ENCODE data around the gene ZNF853.

The ZNF853 gene

GRCh38 chr7:6589151-6589828, 26.1 kb upstream of the ZNF853 start:
- H3K4me3 Mint-ChIP-seq, result peak overlapping the region; percentile 66
- DNase-seq, result no peak
- no peaks in the 10 kb centered on the region for H3K27me3 Mint-ChIP-seq
- peak overlapping the region; percentile 66 for H3K27ac Mint-ChIP-seq
- H3K36me3 Mint-ChIP-seq (ENCODE audit: low read depth), result peaks cover 82% of the 10 kb centered on the region
- no peaks in the 10 kb centered on the region for H3K9me3 Mint-ChIP-seq
- peaks cover 27% of the 10 kb centered on the region for H3K4me1 Mint-ChIP-seq (ENCODE audit: low read depth)

- Mint-ChIP-seq H3K27me3 (no peaks in the 10 kb centered on the region), H3K27ac (peak within 1 kb of the TSS; percentile 90), H3K9me3 (no peaks in the 10 kb centered on the region), H3K4me3 (peak within 1 kb of the TSS; percentile 89), H3K4me1 (ENCODE audit: low read depth) (peaks cover 28% of the 10 kb centered on the region), H3K36me3 (ENCODE audit: low read depth) (peaks cover 82% of the 10 kb centered on the region)
- peak; percentile 91 for DNase-seq
Observed at GRCh38 chr7:6589829-6590644, 25.4 kb upstream of the ZNF853 start, which contains the start of gene INTS15. TSS of gene INTS15 (plus strand) at chr7:6590021. CDS start at chr7:6590284, 263 bp downstream.

- H3K4me3 Mint-ChIP-seq, result peak overlapping the region; percentile 89
- peak overlapping the region; percentile 90 for H3K27ac Mint-ChIP-seq
- H3K36me3 Mint-ChIP-seq (ENCODE audit: low read depth), result peaks cover 84% of the 10 kb centered on the region
- no peak for DNase-seq
- H3K9me3 Mint-ChIP-seq, result no peaks in the 10 kb centered on the region
- H3K27me3 Mint-ChIP-seq, result no peaks in the 10 kb centered on the region
- H3K4me1 Mint-ChIP-seq (ENCODE audit: low read depth), result peaks cover 28% of the 10 kb centered on the region
Observed at GRCh38 chr7:6590645-6591110, 24.7 kb upstream of the ZNF853 start.

- H3K27ac Mint-ChIP-seq, result peak overlapping the region; percentile 4
- no peak for DNase-seq
- peaks cover 2% of the 10 kb centered on the region for H3K4me1 Mint-ChIP-seq (ENCODE audit: low read depth)
- no peaks in the 10 kb centered on the region for H3K27me3 Mint-ChIP-seq
- H3K9me3 Mint-ChIP-seq, result no peaks in the 10 kb centered on the region
- no peak overlapping the region for H3K4me3 Mint-ChIP-seq
- peaks cover 88% of the 10 kb centered on the region for H3K36me3 Mint-ChIP-seq (ENCODE audit: low read depth)
Observed at GRCh38 chr7:6600093-6600492, 15.3 kb upstream of the ZNF853 start.

- H3K4me1 Mint-ChIP-seq (ENCODE audit: low read depth), result peaks cover 2% of the 10 kb centered on the region
- H3K27me3 Mint-ChIP-seq, result no peaks in the 10 kb centered on the region
- no peak overlapping the region for H3K27ac Mint-ChIP-seq
- peaks cover 78% of the 10 kb centered on the region for H3K36me3 Mint-ChIP-seq (ENCODE audit: low read depth)
- no peaks in the 10 kb centered on the region for H3K9me3 Mint-ChIP-seq
- no peak for DNase-seq
- no peak overlapping the region for H3K4me3 Mint-ChIP-seq
Observed at GRCh38 chr7:6604458-6604857, 11.0 kb upstream of the ZNF853 start.

DNA sequence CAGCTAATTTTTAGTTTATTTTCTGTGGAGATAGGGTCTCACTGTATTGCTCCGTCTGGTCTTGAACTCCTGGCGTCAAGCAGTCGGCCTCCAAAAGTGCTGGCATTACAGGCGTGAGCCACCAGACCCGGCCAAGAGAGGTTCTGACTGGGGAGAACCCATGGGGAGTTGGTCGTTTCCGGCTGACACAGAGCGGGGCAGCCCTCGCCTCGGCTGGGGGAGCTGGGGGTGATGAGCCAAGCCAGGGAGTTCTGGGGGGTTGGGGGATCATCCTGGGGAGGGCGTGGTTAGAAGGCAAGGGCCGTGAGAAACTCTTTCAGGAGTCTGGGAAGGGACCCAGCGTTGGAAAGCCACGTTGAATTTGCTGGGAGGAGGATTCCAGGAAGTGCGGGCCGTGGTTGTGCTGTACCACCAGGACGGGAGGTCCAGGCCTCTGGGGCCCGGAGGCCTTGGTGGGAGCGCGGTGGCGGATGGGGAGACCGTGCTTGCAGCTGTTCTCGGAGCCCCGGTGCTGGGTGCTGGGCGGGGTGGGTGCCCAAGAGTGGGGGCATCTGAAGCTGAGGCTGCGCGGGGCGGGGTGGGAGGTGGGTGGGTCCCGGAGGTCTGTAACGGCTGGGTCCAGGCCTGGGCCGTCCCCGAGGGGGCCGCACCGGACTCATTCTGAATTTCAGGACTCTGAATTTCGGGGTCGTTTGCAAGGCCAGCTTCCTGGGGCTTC, 8.4 kb upstream of the ZNF853 start:
- H3K36me3 Mint-ChIP-seq (ENCODE audit: low read depth), result peaks cover 68% of the 10 kb centered on the region
- H3K27me3 Mint-ChIP-seq, result no peaks in the 10 kb centered on the region
- no peaks in the 10 kb centered on the region for H3K9me3 Mint-ChIP-seq
- no peak overlapping the region for H3K4me3 Mint-ChIP-seq
- peaks cover 2% of the 10 kb centered on the region for H3K4me1 Mint-ChIP-seq (ENCODE audit: low read depth)
- DNase-seq, result no peak
- H3K27ac Mint-ChIP-seq, result no peak overlapping the region

DNA sequence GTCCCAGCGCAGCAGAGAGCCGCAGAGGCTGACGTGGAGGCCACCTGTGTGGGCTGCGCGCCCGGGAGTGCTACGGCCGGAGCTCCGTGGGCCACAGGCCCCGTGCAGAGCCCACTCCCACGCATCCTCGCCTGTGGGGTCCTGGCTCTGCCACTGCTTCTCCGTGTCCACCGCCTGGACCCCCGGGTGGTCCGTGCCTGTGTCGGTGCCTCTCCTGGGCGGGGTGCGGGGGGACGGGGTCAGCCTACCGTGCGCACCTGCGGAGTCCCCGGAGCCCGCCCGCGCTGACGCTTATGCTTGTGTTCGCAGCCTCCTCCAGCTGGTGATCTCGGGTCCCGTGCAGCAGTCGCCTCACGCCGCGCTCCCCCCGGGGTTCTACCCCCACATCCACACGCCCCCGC, 7.8 kb upstream of the ZNF853 start:
- Mint-ChIP-seq H3K27ac (no peak overlapping the region), H3K4me3 (no peak overlapping the region), H3K4me1 (ENCODE audit: low read depth) (no peaks in the 10 kb centered on the region), H3K9me3 (no peaks in the 10 kb centered on the region), H3K27me3 (no peaks in the 10 kb centered on the region), H3K36me3 (ENCODE audit: low read depth) (peaks cover 62% of the 10 kb centered on the region)
- DNase-seq, result no peak

GRCh38 chr7:6608081-6608480, 7.3 kb upstream of the ZNF853 start:
- Mint-ChIP-seq H3K27ac (no peak overlapping the region), H3K4me1 (ENCODE audit: low read depth) (no peaks in the 10 kb centered on the region), H3K27me3 (no peaks in the 10 kb centered on the region)

DNA sequence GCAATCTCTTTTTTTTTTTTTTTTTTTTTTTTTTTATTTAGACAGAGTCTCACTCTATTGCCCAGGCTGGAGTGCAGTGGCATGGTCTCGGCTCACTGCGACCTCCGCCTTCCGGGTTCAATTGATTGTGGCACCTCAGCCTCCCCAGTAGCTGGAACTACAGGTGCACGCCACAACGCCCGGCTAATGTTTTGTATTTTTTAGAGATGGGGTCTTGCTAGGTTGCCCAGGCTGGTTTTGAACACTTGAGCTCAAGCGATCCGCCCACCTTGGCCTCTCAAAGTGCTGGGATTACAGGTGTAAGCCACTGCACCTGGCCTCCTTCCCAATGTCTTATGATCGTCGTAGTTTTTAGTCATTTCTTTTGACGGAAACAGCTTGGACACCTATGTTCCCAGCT, 6.6 kb upstream of the ZNF853 start:
- H3K27me3 Mint-ChIP-seq, result no peaks in the 10 kb centered on the region
- H3K9me3 Mint-ChIP-seq, result no peaks in the 10 kb centered on the region
- H3K4me3 Mint-ChIP-seq, result no peak overlapping the region
- no peaks in the 10 kb centered on the region for H3K4me1 Mint-ChIP-seq (ENCODE audit: low read depth)
- no peak for DNase-seq
- peaks cover 50% of the 10 kb centered on the region for H3K36me3 Mint-ChIP-seq (ENCODE audit: low read depth)
- H3K27ac Mint-ChIP-seq, result no peak overlapping the region

More at GRCh38 chr7:6608081-6608480, 7.3 kb upstream of the ZNF853 start:
- H3K4me3 Mint-ChIP-seq, result no peak overlapping the region
- H3K36me3 Mint-ChIP-seq (ENCODE audit: low read depth), result peaks cover 57% of the 10 kb centered on the region
- DNase-seq, result no peak
- no peaks in the 10 kb centered on the region for H3K9me3 Mint-ChIP-seq

DNA sequence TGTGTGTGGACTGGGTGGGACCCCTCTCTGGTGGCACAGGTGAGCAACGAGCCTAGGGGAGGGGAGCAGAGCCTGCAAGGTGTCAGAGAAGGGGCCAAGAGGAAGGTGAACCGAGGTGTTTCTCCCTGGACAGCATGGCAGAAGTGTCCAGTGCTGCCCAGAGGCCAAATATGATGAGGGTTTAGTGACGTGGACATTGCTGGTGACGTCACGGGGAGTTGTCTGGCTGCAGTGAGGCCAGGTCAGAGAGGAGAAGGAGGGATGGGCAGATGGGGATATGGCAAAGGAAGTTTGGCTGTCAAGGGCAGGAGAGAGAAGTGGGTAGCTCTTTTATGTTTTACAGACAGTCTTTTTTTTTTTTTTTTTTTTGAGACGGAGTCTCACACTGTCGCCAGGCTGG, 2.6 kb upstream of the ZNF853 start:
- Mint-ChIP-seq H3K27ac (no peak overlapping the region), H3K36me3 (ENCODE audit: low read depth) (peaks cover 18% of the 10 kb centered on the region)

GRCh38 chr7:6613706-6614105, 1.7 kb upstream of the ZNF853 start:
- Mint-ChIP-seq H3K9me3 (no peaks in the 10 kb centered on the region), H3K36me3 (ENCODE audit: low read depth) (peaks cover 14% of the 10 kb centered on the region), H3K27me3 (peaks cover 4% of the 10 kb centered on the region), H3K4me3 (peak overlapping the region; percentile 8), H3K4me1 (ENCODE audit: low read depth) (peaks cover 11% of the 10 kb centered on the region), H3K27ac (no peak overlapping the region)
- DNase-seq, result no peak

More for the DNA sequence above, 2.6 kb upstream of the ZNF853 start:
- H3K9me3 Mint-ChIP-seq, result no peaks in the 10 kb centered on the region
- no peak overlapping the region for H3K4me3 Mint-ChIP-seq
- H3K4me1 Mint-ChIP-seq (ENCODE audit: low read depth), result peaks cover 8% of the 10 kb centered on the region
- peaks cover 4% of the 10 kb centered on the region for H3K27me3 Mint-ChIP-seq
- no peak for DNase-seq

GRCh38 chr7:6615723-6616555, 529 bp downstream of the ZNF853 start:
- Mint-ChIP-seq H3K36me3 (ENCODE audit: low read depth) (peaks cover 1% of the 10 kb centered on the region), H3K4me3 (peak overlapping the region; percentile 55), H3K4me1 (ENCODE audit: low read depth) (peaks cover 29% of the 10 kb centered on the region), H3K27ac (no peak overlapping the region), H3K27me3 (peaks cover 4% of the 10 kb centered on the region), H3K9me3 (no peaks in the 10 kb centered on the region)
- DNase-seq, result peak; percentile 51

DNA sequence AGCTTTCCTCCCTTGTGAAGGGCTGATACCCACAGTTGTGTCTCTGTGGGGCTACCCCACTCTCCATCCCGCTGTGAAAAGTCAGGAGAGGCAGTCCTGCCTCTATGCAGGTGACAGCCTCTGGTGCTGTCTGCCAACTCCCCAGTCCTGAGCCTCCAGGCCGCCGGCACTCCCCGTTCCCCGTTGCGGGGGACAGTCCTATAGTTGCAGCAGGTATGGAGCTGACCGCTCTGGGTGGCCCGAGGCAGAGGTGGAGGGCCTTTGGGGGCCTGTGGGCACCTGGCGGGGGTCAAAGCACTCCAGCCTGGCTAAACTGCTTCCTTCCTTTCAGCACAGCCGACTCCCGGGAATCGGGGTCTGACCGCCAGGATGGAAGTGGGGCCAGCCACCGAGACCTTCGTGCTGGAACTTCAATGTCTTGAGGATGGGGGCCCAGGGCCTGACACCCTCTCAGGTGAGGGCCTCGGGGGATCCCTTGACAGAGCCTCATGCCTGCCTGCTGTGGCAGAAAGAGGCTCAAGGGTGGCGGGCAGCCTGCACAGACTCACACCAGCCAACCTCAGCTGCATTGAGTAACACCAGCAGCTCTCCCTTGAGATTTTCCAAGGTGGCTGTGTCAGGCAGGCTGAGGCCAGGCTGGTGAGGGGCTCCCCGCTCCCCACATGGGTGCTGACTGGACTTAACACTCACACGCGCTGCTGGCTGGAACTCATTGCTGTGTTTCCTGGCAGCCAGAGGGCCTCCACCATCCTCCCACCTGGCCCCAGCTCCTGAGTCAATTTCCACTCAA, 1.6 kb downstream of the ZNF853 start:
- no peak for DNase-seq
- peaks cover 38% of the 10 kb centered on the region for H3K4me1 Mint-ChIP-seq (ENCODE audit: low read depth)
- peaks cover 9% of the 10 kb centered on the region for H3K36me3 Mint-ChIP-seq (ENCODE audit: low read depth)
- H3K27me3 Mint-ChIP-seq, result peaks cover 4% of the 10 kb centered on the region
- H3K4me3 Mint-ChIP-seq, result peak overlapping the region; percentile 30
- no peaks in the 10 kb centered on the region for H3K9me3 Mint-ChIP-seq
- no peak overlapping the region for H3K27ac Mint-ChIP-seq
